ENCODE results near the gene UNC5A.

DNA sequence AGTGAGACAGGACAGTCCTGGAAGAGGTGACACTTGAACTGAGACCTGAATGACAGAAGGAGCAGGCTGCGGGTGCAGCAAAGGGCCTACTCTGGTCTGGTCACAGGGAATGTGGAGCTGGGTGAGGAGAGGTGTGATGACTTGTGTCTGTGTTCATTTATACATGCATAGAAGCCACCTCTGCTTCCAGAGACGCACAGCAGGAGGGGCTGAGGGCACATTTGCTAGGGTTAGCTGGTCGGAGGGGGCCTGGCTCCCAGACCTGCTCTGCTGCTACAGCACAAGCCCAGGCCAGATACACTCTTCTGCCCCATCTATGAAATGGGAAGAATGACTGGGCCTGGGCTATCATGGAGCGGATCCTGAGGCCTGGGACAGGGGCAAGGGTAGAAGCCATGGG lies 15.6 kb downstream of the UNC5A start:
- TF ChIP-seq, protein P1, sequence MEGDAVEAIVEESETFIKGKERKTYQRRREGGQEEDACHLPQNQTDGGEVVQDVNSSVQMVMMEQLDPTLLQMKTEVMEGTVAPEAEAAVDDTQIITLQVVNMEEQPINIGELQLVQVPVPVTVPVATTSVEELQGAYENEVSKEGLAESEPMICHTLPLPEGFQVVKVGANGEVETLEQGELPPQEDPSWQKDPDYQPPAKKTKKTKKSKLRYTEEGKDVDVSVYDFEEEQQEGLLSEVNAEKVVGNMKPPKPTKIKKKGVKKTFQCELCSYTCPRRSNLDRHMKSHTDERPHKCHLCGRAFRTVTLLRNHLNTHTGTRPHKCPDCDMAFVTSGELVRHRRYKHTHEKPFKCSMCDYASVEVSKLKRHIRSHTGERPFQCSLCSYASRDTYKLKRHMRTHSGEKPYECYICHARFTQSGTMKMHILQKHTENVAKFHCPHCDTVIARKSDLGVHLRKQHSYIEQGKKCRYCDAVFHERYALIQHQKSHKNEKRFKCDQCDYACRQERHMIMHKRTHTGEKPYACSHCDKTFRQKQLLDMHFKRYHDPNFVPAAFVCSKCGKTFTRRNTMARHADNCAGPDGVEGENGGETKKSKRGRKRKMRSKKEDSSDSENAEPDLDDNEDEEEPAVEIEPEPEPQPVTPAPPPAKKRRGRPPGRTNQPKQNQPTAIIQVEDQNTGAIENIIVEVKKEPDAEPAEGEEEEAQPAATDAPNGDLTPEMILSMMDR (IDR thresholded peaks at IDR 0.05), result no peak
- no peak for TF ChIP-seq POLR2A (IDR thresholded peaks at IDR 0.05)
